GM21526 (cell line): Measurements from ENCODE around the gene SEC61B.

Source experiments
- ATAC-seq: cut with Tn5 transposase; IDR thresholded peaks from one replicate; pipeline ENCODE4 v1.9.1; 2021; ENCODE audit warnings: moderate library complexity; ENCODE audit not compliant: unreplicated experiment, low FRiP score

Gene SEC61B

GRCh38 chr9:99266255-99267023, 44.4 kb downstream of the SEC61B start:
- ATAC-seq = peak; percentile 60

GRCh38 chr9:99269416-99269815, 47.3 kb downstream of the SEC61B start:
- ATAC-seq = no peak

GRCh38 chr9:99270491-99270890, 48.4 kb downstream of the SEC61B start:
- ATAC-seq = no peak

GRCh38 chr9:99272836-99273235, 50.8 kb downstream of the SEC61B start:
- ATAC-seq = no peak

GRCh38 chr9:99274016-99274415, 51.9 kb downstream of the SEC61B start:
- no peak for ATAC-seq

- no peak for ATAC-seq
Measured at GRCh38 chr9:99274495-99274894, 52.4 kb downstream of the SEC61B start.
